Measurements from ENCODE around the gene DSP. TPM values are rescaled to one million over a fixed set of nuclear protein-coding genes. Genes with fewer than 3 reads are reported as not detected.

The DSP gene
- total and polyA plus RNA-seq, 2 of the 13 experiments (the other 11 are each of a cell fraction or from before 2014, with no cell fraction given): 89.8 to 117 TPM

- TF ChIP-seq SPEN (CRISPR knock-in tag; IDR thresholded peaks at IDR 0.05; ENCODE audit: low read depth) (peak; percentile 47; the same call in 1 of the 2 replicates), ZNF792 (CRISPR knock-in tag; IDR thresholded peaks at IDR 0.05) (peak; percentile 74; the same call in 1 of the 2 replicates), ZNF468 (CRISPR knock-in tag; IDR thresholded peaks at IDR 0.05) (no peak), ZMYM3 (CRISPR knock-in tag; IDR thresholded peaks at IDR 0.05) (0 out of 2 replicates have a peak, but pooled peaks have one; percentile 10), ZMYM2 (CRISPR knock-in tag; IDR thresholded peaks at IDR 0.05) (no peak), ZZZ3 (CRISPR knock-in tag; IDR thresholded peaks at IDR 0.05; ENCODE audit: borderline replicate concordance) (no peak), SNAPC4 (CRISPR knock-in tag; IDR thresholded peaks at IDR 0.05) (no peak), NBN (conservative IDR thresholded peaks at IDR 0.05) (no peak), ZFP41 (CRISPR knock-in tag; IDR thresholded peaks at IDR 0.05; ENCODE audit: borderline replicate concordance) (no peak), GPN1 (CRISPR knock-in tag; IDR thresholded peaks at IDR 0.05; ENCODE audit: borderline replicate concordance) (no peak), PHB2 (IDR thresholded peaks at IDR 0.05; ENCODE audit: partially characterized antibody) (no peak), MED8 (CRISPR knock-in tag; IDR thresholded peaks at IDR 0.05; ENCODE audit: insufficient replicate concordance) (no peak), ZNF574 (CRISPR knock-in tag; IDR thresholded peaks at IDR 0.05) (peak; percentile 64; the same call in 1 of the 2 replicates), KDM3A (CRISPR knock-in tag; IDR thresholded peaks at IDR 0.05; ENCODE audit: low read depth) (no peak), GLMP (CRISPR knock-in tag; IDR thresholded peaks at IDR 0.05; ENCODE audit: borderline replicate concordance) (no peak), ZNF546 (CRISPR knock-in tag; conservative IDR thresholded peaks at IDR 0.05) (no peak; the same call in 1 of the 2 replicates), ZBTB43 (CRISPR knock-in tag; conservative IDR thresholded peaks at IDR 0.05) (peak; percentile 71)
Measured at GRCh38 chr6:7542874-7543624, 1.6 kb downstream of the DSP start (continued).
